ENCODE results near the gene SLC41A3.
"Not testable (repeated sequence)": the region's sequence is repeated elsewhere in the genome, so short reads cannot be mapped to it uniquely, and the experiment has no call there.

SLC41A3 gene

GRCh38 chr3:126082362-126083137 lies 1.4 kb downstream of the SLC41A3 start:
- no peak for DNase-seq (ENCODE audit: low read depth)

- no peak for DNase-seq (ENCODE audit: low read depth)
Observed at GRCh38 chr3:126081618-126082361, 2.1 kb downstream of the SLC41A3 start.

GRCh38 chr3:126080970-126081369 lies 3.0 kb downstream of the SLC41A3 start:
- DNase-seq (ENCODE audit: low read depth) = no peak

- DNase-seq (ENCODE audit: low read depth) = no peak
Observed at GRCh38 chr3:126078866-126079265, 5.1 kb downstream of the SLC41A3 start.

- no peak for DNase-seq (ENCODE audit: low read depth)
Observed at GRCh38 chr3:126077754-126078153, 6.2 kb downstream of the SLC41A3 start.

- no peak for DNase-seq (ENCODE audit: low read depth)
Observed at GRCh38 chr3:126076140-126076539, 7.8 kb downstream of the SLC41A3 start.

GRCh38 chr3:126070146-126070545 lies 13.8 kb downstream of the SLC41A3 start:
- DNase-seq (ENCODE audit: low read depth) = no peak

- DNase-seq (ENCODE audit: low read depth) = no peak
Observed at GRCh38 chr3:126067959-126068358, 16.0 kb downstream of the SLC41A3 start.

- DNase-seq (ENCODE audit: low read depth) = not testable (repeated sequence)
Observed at GRCh38 chr3:126066676-126067075, 17.2 kb downstream of the SLC41A3 start.

GRCh38 chr3:126065876-126066275 lies 18.0 kb downstream of the SLC41A3 start:
- no peak for DNase-seq (ENCODE audit: low read depth)

GRCh38 chr3:126064627-126065258 lies 19.2 kb downstream of the SLC41A3 start:
- DNase-seq (ENCODE audit: low read depth) = no peak

- DNase-seq (ENCODE audit: low read depth) = no peak
Observed at GRCh38 chr3:126063358-126063965, 20.5 kb downstream of the SLC41A3 start.

GRCh38 chr3:126061301-126062032 lies 22.5 kb downstream of the SLC41A3 start:
- no peak for DNase-seq (ENCODE audit: low read depth)

GRCh38 chr3:126060613-126061145 lies 23.2 kb downstream of the SLC41A3 start:
- DNase-seq (ENCODE audit: low read depth) = no peak

GRCh38 chr3:126058666-126059065 lies 25.3 kb downstream of the SLC41A3 start:
- DNase-seq (ENCODE audit: low read depth) = no peak

- DNase-seq (ENCODE audit: low read depth) = no peak
Observed at GRCh38 chr3:126057936-126058335, 26.0 kb downstream of the SLC41A3 start.

GRCh38 chr3:126057501-126057819 lies 26.5 kb downstream of the SLC41A3 start:
- DNase-seq (ENCODE audit: low read depth) = no peak

- no peak for DNase-seq (ENCODE audit: low read depth)
Observed at GRCh38 chr3:126056681-126057500, 27.0 kb downstream of the SLC41A3 start.

- DNase-seq (ENCODE audit: low read depth) = no peak
Observed at GRCh38 chr3:126056088-126056487, 27.8 kb downstream of the SLC41A3 start.

- no peak for DNase-seq (ENCODE audit: low read depth)
Observed at GRCh38 chr3:126054870-126055269, 29.1 kb downstream of the SLC41A3 start.

All from HS-5 (cell line).